GM18868 (cell line): ENCODE results near the gene DCAF8.

ENCODE experiments used
- ATAC-seq: cut with Tn5 transposase; IDR thresholded peaks from one replicate; pipeline ENCODE4 v1.9.1; 2021; ENCODE audit warnings: mild to moderate bottlenecking, moderate library complexity; ENCODE audit not compliant: unreplicated experiment

The DCAF8 gene

DNA sequence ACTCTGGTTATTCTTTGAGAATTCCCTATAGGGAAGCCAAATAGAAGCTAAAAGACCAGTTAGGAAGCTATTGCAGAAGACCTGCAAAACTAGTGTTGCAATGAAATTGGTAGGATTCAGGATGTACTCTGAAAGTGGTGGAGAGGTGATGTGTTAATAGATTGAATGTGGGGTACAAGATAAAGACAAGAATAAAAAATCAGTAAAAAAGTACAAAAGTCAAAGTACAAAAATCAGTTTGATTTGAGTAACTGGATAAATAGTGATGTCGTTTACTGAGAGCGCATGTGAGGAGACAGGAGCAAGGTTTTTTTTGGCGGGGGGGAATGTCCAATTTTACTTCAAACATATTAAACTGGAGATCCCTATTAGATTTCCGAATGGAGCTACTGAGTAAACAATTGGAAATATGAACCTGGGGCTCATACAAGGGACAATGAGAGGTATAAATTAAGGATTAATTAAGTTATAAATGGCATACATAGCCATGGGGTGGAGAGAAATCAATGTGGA, 2.5 kb upstream of the DCAF8 start:
- ATAC-seq = no peak

DNA sequence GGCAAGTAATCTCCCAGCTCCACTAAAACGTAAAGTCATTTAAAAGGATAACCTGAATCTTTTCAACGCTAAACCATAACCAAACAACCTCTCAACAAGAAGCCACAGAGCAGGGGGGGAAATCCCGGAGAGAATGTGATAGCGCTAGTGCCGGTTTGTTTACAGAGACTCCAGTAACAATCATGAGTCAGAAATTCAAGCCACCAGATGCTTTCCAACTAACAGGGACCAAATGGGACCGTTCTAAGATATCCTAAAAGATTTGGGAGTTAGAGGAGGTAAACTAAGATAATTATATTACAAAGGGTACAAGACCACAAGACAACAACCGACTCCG, 825 bp downstream of the DCAF8 start:
- peak; percentile 46 for ATAC-seq

DNA sequence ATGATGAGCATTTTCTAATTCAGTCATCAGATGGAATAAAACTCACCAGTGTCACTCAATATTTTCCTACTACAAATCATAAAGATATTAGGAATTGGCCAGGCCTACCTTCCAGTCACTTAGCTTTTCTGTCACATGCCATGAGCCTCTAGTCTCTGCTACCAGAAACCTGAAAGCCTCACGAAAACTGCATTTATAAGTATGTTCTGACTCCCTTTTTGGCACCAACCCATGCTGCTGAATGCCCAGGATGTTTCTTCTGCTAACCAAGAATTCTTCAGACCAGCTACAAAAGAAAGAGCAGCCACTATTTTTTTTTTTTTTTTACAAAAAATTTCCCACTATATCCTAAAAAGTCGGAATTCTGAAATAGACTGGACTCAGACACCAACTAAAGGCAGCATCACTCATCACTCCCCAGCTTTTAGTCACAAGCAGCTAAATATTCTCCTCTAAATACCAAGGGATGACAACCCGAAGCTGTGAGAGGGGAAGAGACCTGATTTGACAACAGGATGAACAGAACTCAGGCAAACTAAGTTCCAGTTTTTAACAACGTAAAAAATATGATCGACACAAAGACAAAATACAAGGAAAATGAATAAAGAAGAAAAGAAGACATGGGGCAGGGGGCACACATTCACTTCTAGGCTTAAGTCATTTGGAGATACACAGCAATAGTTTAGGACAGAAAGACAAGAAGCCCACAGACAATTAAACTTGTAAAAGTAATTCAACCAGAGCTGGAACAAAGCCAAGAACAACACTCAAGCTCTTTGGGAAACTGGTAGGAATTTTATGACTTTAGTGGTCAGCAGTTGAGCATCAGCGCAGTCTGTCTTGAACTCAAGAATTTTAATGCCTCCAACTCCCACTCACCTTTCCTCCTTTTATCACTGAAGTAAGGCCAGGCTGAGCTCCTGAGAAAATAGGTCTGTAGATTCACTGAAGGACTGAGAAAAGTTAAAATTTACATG, 1.7 kb downstream of the DCAF8 start:
- no peak for ATAC-seq

DNA sequence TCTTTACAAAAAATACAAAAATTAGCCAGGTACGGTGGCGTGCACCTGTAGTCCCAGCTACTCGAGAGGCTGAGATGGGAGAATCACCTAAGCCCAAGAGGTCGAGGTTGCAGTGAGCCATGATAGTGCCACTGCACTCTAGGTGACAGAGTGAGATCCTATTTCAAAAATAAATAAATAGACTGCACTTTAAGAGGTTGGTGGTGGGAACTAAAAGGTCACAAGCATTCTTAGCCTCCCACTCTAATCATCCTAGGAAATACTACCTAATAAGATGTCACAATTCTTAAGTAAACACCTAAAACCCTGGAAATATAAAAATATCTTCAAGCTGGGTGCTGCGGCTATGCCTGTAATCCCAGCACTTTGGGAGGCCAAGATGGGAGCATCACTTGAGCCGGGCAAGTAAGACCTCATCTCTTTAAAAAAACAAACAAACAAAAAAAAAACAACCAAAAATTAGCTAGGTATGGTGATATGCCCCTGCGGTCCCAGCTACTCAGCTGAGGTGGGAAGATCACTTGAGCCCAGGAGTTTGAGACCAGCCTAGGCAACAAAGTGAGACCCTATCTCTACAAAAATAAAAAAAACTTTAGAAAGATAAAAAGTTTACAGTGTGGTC, 4.1 kb downstream of the DCAF8 start:
- no peak for ATAC-seq

DNA sequence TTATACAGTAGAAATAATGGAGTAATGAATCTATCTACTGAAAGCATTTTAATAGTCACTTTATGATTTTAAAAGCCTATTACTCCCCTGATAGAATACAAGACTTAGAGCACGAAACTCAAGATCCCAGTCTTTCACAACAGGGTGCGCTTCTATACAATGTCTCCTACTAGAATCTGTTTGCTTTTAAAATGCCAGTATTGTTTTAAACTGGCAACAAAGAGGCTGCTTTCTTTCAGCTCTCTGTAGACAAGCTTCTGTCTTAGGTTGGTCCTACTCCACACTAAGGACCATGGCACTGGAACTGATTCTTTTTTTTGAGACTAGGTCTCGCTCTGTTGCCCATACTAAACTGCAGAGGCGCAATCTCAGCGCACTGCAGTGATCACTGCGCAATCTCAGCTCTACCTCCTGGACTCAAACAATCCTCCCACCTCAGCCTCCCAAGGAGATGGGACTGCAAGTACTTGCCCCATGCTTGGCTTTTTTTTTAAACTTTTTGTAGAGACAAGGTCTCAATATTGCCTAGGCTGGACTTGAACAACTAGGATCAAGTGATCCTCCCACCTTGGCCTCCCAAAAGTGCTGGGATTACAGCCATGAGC, 4.8 kb downstream of the DCAF8 start:
- no peak for ATAC-seq

DNA sequence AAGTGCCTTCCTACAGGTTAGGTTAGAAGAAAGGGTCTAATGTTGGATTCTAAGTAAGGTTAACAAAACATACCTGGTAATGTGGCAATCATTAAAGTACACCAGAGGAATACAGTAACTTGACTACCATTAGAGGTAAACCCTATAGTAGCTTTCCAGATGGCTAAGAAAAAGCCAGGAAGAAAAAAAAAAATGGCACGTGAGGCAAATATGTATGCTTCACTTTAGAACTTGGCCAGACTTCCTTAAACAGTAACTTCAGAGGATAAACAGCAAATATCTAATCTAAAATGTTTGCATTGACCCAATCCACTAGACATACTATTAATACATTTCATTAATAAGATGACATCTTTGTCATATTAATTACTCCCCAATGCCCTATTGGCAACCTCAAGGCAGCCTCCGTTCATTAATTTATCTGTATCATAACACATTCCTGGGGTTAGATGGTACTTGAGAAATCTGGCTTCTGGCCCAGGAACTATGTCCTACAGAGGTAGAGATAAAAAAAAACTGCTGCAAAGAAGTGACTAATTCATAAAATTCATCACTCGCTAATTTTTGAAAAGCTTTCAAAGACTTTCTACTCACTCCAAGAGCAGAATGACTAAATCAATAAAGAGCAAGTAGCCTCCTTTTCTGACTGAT, 5.8 kb downstream of the DCAF8 start:
- no peak for ATAC-seq

DNA sequence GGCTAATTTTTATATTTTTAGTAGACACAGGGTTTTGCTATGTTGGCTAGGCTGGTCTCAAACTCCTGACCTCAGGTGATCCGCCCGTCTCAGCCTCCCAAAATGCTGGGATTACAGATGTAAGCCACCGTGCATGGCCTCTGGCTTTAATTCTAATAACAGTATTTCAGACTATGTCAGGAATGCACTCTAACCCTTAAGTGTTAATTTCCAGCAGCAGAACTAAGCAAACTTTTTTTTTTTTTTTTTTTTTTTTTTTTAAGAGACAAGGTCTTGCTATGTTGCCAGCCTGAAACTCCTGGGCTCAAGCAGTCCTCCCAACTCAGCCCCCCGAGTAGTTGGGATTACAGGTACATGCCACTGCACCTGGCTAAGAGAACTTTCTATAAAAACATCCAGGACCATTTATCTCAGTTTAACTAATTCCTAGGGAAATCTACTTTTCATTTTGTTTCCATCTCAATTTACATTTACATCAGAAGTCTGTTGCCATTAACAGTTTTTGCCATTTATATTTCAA, 6.5 kb downstream of the DCAF8 start:
- ATAC-seq = no peak

DNA sequence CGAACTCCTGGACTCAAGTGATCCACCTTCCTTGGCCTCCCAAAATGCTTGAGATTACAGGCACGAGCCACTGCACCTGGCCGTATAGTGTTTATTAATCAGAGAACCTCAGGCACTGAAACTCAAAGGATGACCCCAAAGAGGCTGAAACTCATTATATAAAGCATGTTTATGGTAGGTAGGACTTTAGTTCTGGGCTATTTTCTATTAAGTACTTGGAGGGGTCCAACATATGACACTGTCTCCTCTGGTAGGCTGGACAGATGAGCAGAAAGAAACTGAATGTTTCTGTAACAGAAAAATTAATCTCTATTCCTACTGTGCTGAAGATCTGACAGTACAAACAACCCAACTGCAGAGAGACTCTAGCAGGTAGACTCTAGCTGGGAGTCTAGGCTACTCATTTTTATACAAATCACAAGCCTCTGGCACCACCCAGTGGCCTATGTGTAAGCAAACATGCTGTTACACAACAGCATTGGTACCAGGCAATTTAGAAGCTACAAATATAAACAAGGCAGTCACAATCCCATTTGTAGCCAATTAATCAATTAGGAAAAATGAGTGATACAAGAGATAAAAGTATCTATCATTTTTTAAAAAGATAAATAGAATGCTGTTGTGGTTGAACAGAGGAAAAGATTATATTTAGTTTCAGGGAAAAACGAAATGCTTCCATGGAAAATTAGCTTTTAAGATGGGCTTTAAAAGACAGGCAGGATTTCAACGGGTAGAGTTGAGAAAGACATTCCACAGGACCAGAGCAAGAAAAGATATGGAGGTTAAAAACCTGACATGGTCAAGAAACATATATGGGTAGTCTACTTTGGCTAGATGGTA, 10.4 kb downstream of the DCAF8 start:
- peak; percentile 82 for ATAC-seq

DNA sequence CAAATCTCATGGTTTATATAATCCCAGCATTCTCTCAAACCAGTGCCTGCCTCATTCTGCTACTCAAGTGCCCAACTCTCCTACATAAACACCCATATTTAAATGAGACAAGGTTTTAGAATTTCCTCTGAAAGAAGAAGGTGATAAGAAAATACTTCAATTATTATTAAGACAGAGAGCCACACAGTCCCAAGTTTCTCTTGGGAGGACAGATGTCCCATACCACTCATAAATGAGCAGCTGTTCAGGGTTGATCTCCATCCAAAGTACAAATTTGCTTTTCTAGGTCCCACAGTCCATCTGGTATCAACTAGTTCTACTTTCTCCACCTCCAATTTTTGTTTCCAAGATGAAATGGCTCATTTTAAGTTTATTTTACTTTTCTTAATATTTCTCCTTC, 11.3 kb downstream of the DCAF8 start:
- no peak for ATAC-seq

DNA sequence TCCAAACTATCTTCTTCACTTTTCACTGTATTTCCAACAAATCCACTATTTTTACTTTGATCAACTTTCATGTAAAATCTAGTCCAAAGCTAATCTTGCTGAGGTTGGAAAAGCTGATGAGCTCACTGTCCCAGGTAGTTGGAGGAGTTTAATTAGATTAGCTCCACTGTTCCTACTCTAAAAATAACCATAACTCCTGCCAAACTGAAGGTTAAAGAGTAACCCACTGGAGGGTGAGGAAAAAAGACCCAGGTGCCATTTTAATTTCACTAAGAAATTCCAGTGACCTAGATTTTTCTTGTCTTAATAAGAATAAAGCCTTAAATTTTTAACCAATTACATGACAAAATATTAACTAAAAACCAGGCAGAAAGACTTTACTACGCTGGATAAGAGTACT, 15.3 kb downstream of the DCAF8 start:
- no peak for ATAC-seq

DNA sequence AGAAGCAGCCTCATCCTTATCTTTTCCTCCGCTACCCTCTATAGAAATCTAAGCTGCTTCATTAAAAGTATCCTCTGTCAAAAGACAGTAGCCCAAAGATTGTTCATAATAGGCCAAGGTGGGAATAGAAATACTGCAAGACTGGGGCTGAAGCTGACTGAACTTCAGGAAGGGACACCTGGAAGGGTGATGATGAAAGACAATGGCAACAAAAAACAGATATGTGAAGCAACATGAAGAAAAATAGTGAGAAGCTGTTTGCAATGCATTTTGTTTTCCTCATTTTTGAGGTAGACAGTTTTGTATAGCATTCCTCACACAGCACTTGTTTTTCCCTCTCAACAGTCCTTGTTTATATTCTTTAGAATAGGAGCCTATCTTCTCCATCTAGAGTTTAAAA, 16.9 kb downstream of the DCAF8 start:
- no peak for ATAC-seq

DNA sequence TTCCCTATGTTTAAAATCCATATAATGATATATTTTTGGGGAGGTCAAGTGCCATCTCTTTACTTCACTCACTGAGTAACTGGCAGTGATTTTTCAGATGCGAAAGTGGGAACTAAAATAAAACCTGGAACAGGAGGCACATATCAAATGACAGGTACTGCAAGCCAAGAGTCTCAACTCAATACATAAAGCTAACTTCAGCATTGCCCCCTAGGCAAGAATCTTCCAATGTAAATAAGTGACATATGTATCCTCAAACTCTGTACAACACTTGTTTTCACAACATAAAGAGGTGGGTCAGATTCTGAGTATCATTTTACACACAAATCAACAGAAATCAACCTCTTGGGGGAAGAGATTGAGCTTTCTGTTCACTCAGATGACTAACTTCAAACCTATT, 18.1 kb downstream of the DCAF8 start:
- ATAC-seq = no peak

DNA sequence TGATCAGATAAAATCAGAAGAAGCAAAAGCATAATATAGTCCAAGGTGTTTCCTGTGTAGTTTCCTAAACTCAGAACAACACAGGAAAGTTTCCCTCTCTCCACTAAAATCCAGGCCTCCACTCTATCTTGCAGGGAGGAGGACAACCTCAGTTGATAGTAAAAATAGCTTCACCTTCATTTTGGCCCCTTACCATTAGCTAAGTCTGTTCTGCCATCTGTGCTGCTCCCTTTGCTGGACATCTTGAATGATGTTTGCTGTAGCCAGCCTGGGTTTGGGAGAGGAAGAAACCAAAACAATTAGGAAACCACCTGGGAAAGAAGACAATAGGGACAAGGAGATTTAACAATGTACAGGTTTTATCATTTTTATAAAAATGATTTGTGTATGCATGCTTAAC, 18.6 kb downstream of the DCAF8 start:
- no peak for ATAC-seq

DNA sequence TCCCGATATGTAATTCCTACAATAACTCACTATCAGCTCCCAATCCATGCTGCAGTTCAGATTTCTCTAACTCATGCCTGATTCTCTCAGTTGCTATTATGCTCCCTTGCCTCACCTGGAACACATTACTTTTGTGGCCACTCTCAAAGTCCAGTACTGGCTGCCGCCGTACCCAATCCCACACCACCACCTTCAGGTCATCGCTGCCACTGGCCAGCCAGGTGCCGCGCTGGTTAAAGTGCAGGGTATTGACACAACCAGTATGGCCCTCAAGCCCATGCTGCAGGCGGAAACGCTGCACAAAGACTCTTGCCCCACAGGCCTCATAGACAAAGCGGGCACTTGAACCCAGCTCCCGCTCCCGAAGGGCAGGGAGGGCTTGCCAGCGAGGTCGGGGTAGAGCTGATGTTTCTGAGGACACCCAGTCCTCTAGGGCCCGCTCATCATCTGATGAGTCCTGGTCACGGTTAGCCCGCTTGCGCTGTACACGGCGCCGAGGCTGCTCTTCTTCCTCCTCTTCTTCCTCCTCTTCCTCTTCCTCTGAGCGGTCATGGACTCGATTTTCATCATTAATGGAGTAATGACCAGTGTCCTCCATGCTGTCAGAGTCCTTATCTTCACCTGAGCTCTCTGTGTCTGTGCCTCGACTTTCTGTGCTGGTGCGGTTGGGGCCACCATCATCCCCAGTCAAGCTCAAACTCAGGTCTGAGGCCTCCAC, 22.6 kb downstream of the DCAF8 start:
- no peak for ATAC-seq

DNA sequence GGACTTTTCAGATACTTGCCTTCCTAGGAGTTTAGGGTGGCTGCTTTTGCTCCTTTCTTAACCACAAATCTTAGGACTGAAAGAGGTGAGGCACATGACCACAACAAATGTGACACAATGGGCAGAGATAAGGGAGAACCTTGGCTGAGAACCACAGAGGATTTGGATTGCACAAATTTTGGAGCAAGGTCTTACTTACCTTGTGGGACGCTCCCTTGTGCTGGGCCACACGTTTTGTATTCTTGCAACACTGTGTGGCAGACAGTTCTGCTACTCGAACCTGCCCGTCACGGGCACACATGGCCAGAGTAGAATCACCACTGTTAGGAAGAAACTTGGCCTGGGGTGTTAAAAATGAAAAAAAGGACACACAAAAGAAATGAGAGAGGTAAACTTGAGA, 23.9 kb downstream of the DCAF8 start:
- ATAC-seq = no peak

DNA sequence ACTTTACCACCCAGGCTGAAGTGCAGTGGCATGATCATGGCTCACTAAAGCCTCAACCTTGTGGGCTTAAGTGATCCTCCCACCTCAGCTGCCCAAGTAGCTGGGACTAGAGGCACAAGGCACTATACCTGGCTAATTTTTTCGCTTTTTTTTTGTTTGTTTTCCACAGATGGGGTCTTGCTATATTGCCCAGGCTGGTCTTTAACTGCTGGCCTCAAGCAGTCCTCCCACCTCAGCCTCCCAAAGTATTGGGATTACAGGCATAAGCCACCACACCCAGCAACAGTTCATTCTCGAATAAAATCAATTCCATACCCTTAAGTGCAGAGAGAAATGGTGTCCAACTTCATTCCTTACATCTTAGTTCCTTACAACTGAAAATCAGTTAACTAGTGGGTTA, 24.8 kb downstream of the DCAF8 start:
- no peak for ATAC-seq

DNA sequence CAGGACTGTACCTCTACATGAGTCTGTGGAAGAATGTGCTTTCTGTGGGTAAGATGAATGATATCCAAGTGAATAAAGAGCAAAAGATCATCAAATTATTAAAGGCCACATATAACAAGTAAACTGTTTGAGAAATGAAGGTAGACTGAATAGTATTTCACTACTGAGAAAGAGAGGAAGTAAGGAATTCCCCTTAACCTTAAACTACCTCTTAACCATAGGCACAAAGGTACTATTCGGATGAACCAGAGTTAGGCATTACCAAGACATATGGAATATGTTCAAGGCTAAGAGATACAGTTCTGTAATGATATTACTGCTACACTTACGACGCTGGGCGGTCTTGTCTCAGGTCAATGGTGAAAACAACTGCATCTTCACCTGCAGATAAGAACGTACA, 25.5 kb downstream of the DCAF8 start:
- peak; percentile 63 for ATAC-seq

DNA sequence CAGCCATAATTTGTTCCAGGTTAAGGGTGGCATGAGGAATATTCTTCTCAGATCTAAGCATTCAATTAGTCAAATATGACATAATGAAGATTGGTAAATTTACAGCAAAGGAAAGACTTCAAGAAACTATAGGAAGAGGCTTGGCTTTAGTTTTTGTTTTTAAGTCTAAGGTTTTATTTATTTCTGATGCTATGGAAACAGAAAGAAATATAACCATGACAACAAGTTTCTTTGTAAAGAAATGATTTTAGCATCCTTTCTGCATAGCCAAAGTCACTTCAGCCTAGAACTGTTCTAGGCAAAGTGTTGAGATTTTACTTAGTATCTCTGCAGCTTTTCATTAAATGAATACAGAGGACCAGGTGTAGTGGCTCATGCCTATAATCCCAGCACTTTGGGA, 29.4 kb downstream of the DCAF8 start:
- no peak for ATAC-seq

DNA sequence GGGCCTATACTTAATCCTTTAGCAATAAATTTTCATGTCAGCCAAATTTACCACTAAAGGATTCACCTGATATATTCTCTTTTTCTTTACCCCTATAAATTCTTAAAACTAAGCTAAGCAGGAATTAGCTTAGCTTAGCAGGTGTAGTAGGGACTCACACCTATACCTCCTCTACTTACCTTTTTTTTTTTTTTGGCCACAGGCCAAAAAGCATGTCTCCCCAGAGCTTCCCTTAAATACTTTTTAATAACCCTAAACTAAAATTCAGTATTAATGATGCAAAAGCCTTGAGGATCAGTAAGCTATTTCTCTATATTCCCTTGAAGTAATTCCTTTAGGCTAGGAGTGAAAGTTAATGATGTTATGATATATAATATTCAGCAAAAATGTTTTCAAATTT, 33.9 kb downstream of the DCAF8 start:
- ATAC-seq = no peak

DNA sequence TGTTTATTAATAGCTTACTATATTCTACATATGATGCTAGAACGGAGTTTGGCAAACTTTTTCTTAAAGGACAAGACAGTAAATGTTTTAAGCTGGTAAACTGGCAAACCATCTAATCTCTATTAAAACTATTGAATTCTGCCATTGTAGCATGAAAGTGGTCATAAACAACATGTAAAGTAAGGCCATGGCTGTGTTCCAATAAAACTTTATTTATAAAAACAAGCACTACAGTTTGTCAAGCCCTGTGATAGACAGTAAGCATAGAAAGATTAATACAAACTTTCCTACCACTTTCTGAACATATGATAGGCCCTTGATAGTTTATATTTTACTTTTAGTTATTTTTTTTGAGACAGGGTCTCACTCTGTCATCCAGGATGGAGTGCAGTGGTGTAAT, 34.8 kb downstream of the DCAF8 start:
- ATAC-seq = no peak
